GM21786 (cell line): Measurements from ENCODE around the gene RUFY3.
"Not testable (repeated sequence)": the region's sequence is repeated elsewhere in the genome, so short reads cannot be mapped to it uniquely, and the experiment has no call there.

Source experiments
- ATAC-seq: cut with Tn5 transposase; IDR thresholded peaks from one replicate; pipeline ENCODE4 v1.9.1; 2021; ENCODE audit not compliant: unreplicated experiment

RUFY3 gene, protein sequence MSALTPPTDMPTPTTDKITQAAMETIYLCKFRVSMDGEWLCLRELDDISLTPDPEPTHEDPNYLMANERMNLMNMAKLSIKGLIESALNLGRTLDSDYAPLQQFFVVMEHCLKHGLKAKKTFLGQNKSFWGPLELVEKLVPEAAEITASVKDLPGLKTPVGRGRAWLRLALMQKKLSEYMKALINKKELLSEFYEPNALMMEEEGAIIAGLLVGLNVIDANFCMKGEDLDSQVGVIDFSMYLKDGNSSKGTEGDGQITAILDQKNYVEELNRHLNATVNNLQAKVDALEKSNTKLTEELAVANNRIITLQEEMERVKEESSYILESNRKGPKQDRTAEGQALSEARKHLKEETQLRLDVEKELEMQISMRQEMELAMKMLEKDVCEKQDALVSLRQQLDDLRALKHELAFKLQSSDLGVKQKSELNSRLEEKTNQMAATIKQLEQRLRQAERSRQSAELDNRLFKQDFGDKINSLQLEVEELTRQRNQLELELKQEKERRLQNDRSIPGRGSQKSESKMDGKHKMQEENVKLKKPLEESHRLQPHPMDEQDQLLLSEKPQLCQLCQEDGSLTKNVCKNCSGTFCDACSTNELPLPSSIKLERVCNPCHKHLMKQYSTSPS

DNA sequence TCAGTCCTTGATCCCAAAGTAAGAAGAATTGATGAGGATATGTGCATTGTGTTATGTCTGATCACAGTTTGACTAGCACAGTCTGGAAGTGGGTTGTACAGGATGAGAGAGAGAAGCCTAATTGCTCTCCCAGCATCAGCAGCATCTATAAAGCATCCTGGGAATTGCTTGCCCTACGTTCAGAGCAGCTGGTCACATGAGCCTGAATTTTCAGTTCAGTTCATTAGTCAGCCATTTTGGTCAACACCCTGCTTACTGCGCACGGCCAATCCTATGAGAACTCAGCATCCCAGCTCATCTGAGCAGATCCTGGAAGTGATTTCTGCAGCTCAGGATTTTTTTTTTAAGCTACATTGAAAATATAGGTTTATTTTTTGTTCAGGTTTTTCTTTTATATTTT is at the start of gene RUFY3:
Gene RUFY3 (plus strand): TSS at position 218 of the 400 bp plus-strand sequence. CDS start 610 bp downstream, outside the sequence.
- no peak for ATAC-seq

DNA sequence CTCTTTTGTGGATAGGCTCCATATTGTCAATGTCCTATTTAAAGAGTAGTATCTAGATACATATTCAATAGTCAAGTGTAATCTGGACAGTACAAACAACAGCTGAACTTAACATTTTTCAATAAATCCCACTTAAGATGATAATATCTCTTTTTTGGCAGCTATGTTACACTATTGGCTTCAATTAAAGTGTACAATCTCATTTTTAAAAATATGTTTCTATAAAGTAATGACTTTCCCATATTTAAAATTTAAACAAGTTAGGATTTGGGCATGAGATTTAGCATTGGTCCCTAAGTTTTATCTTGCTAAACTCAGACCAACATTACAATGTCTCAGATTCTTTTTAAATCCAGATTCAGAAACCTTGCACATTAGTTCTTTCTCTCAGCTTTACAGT is 47.6 kb upstream of the RUFY3 start:
- ATAC-seq = no peak

- no peak for ATAC-seq
These were observed 47.0 kb upstream of the RUFY3 start for GRCh38 chr4:70674731-70675130.

GRCh38 chr4:70676554-70677090 is 45.1 kb upstream of the RUFY3 start:
- ATAC-seq = no peak

DNA sequence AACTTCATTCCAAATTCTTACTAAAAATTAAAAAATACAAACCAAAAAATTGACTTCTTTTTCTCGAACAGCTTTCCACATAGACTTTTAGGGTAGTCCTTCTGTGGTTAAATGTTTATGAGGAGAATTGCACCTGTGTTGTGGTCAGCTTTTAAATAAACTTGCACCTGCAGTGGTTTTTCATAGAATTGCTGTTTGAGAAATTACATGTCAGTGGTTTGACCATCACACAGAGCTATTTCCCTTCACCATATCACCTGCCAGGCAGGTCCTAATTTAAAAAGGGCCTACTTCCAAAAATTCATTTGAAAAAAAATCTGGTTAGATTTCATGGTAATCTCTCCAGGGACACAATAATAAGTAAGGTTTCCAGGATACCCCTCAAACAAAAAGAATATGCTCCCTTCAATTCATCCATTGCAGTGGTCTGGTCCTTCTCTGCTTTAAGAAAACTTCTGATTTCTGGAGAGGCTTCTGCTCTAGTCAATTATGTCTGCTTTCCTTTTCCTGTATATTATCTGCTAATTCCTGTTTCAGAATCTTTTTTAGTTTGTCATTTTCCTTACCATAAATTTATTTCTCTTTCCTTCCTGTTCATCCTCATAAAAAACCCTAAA is 43.3 kb upstream of the RUFY3 start:
- ATAC-seq = peak; percentile 77

DNA sequence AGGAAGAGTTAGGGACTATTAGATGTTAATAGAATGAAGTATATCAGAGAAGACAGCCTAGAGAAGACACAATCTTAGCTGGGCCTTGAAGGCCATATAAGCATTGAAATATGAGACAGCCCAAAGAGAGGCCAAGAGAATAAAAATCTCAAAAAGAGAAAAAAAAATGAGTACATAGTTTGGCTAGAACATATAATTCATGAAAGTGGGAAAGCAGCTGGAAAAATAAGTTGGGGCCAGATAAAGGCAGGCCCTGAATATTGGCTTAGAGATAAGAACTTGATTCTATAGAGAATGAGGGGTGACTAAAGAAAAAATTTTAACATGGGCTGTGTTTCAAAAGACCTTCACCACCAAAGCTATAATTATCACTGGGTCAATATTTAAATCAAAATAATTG is 40.8 kb upstream of the RUFY3 start:
- no peak for ATAC-seq

DNA sequence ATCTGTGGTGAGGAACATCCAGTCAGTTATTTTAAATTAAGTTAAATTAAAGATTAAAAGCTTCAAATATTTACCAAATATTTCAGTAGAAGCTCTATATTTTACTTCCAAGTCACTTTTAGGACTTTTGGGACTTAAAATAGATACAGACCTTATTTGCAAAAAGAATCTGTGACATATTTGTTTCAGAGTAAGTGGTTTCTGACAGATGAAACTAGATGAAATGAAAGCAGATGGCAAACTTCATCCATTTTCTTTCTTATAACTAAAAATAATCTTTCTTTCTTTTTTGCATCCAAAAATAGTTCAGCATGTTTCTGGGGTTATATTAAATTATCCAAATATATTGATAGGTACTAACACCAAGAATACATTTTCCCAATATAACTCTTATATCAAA is 40.1 kb upstream of the RUFY3 start:
- peak; percentile 43 for ATAC-seq

DNA sequence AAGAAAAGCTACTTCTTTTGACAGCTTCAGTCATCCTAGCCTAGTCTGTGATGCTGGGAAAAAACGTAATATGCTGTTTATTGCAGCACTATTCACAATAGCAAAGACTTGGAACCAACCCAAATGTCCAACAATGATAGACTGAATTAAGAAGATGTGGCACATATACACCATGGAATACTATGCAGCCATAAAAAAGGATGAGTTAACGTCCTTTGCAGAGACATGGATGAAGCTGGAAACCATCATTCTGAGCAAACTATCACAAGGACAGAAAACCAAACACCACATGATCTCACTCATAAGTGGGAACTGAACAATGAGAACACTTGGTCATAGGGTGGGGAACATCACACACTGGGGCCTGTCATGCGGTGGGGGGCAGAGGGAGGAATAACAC is 39.6 kb upstream of the RUFY3 start:
- not testable (repeated sequence) for ATAC-seq

GRCh38 chr4:70687392-70687791 is 34.4 kb upstream of the RUFY3 start:
- no peak for ATAC-seq

DNA sequence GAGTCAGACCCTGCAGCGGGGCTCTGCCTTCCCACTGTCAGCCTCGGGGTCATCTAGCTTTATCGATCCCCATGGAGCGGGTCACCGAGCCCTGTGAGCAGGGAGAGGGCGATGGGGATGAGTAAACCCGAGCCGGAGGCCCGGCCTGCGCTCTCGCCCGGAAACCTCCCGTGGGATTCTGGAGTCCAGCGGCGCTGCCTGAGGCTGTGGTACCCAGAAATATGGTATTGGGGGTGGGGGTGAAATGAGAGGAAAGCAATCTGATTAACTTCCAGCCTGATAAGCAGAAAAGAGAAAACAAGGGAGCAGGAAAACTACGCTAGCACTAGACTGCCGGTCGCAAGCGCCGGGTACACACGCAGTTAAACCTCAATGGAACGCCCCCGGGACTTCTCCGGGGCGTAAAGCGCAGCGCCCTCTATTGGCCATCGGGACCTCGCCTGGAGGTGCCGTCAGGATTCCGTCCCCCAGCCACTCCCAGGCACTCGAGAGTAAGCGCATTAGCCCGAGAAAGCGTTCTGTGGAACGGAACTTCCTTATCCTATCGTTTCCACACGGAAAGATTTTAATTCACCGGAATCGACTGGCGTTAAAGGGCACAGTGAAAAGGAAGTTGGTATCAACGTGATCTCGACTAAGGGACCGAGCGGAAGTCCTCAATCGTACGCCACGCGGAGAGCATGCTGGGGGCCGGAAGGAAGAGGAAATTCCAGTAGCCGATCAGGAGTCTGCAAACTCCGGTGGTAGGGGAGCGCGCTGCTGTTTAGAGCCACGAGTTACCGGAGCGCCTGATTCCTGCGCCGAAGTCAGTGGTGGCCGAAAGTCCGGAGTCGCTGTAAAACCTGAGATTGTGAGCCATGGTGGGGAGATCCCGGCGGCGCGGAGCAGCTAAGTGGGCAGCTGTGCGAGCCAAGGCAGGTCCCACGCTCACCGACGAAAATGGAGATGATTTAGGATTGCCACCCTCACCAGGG is 33.7 kb upstream of the RUFY3 start, which contains the start of gene UTP3:
Gene UTP3 (plus strand): TSS at position 712 of the 974 bp plus-strand sequence. CDS start 146 bp downstream, at position 858.
- ATAC-seq = peak; percentile 93

DNA sequence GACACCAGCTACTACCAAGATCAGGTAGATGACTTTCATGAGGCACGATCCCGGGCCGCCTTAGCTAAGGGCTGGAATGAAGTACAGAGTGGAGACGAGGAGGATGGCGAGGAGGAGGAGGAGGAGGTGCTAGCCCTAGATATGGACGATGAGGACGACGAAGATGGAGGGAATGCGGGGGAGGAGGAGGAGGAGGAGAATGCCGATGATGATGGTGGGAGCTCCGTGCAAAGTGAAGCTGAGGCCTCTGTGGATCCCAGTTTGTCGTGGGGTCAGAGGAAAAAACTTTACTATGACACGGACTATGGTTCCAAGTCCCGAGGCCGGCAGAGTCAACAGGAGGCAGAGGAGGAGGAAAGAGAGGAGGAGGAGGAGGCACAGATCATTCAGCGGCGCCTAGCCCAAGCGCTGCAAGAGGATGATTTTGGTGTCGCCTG is 33.0 kb upstream of the RUFY3 start:
- no peak for ATAC-seq

- ATAC-seq = no peak
These were observed 30.1 kb upstream of the RUFY3 start for GRCh38 chr4:70691661-70692060.

DNA sequence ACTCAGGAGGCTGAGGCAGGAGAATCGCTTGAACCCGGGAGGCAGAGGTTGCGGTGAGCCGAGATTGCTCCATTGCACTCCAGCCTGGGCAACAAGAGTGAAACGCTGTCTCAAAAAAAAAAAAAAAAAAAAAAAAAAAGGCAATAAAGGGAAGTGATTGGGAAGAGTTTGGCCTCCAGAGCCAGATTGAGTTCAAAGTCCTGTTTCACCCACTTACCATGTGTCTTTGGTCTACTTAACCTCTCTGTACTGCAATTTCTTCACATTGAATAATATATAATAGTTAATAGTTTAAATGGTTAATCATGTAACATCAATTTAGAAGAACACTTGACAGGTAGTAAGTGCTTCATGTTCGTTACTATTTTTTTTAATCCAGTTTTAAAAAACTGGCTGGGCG is 27.1 kb upstream of the RUFY3 start:
- not testable (repeated sequence) for ATAC-seq

GRCh38 chr4:70698435-70698834 is 23.3 kb upstream of the RUFY3 start:
- not testable (repeated sequence) for ATAC-seq

DNA sequence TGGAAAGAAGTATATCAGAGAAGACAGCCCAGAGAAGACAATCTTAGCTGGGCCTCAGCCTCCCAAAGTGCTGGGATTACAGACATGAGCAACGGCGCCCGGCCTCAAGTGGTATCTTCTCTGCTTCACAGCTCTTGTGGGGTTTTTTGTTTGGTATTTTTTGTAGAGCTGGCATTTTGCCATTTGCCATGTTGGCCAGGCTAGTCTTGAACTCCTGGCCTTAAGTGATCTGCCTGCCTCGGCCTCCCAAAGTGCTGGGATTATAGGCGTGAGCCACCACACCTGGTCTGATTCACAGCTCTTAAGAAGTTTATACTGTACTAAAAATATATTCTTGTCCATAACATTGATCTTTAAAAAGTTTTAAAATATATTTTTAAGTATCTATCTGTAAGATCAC is 21.1 kb upstream of the RUFY3 start:
- no peak for ATAC-seq

DNA sequence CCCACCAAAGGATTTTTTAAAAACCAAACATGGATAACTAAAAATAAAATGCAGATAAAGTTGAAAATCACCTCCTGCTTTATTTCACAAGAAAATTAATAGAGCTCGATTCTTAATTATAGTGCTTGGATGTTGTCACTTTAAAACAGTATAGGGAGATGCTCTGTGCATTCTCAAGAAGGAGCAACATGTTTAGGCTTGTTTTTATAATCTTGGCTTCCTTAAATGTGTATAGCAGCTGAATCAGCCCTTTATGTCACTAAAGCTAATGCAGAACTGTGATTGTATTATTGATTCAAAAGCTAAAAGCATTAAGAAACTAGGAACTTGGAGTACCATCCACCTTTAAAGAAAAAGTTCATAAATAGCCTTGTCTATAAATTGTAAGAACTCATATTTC is 20.5 kb upstream of the RUFY3 start:
- ATAC-seq = no peak

DNA sequence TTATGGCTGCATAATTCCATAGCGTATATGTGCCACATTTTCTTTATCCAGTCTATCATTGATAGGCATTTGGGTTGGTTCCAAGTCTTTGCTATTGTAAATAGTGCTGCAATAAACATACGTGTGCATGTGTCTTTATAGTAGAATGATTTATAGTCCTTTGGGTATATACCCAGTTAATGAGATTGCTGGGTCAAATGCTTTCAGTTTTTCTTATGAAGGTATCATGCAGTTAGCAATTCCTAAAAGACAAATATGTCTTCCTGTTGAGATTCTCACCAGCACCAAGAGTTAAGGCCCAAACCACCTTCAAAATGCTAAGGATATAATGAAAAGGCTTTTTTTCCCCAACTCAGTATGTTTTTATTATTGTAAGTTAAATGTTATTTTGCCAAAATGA is 19.2 kb upstream of the RUFY3 start:
- not testable (repeated sequence) for ATAC-seq

DNA sequence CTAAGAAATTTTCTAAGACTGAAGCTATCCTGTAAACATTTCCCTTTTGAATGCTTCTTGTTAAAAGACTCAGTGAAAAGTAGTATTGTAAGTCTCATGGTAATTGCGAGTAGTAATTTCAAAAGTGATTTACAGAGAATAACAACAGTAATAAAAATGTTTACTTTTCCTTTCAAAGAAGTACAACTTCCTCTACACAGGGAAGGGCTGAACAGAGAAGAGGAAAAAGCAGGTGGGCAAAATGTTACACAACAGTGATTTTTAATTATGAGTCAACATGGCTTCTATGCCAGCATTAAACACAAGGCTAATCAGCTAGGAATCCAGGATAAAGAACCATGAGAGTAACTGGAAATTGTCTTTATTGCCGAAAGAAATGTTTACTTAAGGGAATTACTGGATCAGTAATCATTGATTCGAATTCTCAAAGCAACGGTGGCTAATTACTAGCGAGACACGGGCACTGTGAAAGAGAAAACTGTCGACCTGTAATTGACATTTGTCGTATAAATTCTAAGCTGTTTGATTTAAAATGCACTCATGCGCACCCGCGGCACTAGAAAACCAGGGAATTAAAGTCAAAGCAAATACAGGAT is 18.0 kb upstream of the RUFY3 start:
- no peak for ATAC-seq

GRCh38 chr4:70704215-70704930 is 17.4 kb upstream of the RUFY3 start:
- ATAC-seq = peak; percentile 61

GRCh38 chr4:70704931-70705182 is 16.9 kb upstream of the RUFY3 start:
- peak; percentile 19 for ATAC-seq
